ENCODE data around the gene MMP19. TPM values are rescaled to one million over a fixed set of nuclear protein-coding genes. Genes with fewer than 3 reads are reported as not detected.
"Not testable (repeated sequence)": the region's sequence is repeated elsewhere in the genome, so short reads cannot be mapped to it uniquely, and the experiment has no call there.

MMP19 gene
- total RNA-seq, 2 donors from 2014 or later = 5.0 to 7.7 TPM

- peaks cover 0 to 3% of the 10 kb centered on the region in 2 donors for H3K4me1 ChIP-seq
- no peak for DNase-seq (ENCODE audit: low spot score)
- no peak for TF ChIP-seq CTCF (IDR thresholded peaks at IDR 0.05)
- no peak overlapping the region for H3K27ac ChIP-seq
- H3K36me3 ChIP-seq = no peaks in the 10 kb centered on the region
- H3K4me3 ChIP-seq = no peak overlapping the region
- no peaks in the 10 kb centered on the region for H3K9me3 ChIP-seq
- no peaks in the 10 kb centered on the region for H3K27me3 ChIP-seq
These were observed 2.0 kb downstream of the MMP19 start for GRCh38 chr12:55840581-55841351.

DNA sequence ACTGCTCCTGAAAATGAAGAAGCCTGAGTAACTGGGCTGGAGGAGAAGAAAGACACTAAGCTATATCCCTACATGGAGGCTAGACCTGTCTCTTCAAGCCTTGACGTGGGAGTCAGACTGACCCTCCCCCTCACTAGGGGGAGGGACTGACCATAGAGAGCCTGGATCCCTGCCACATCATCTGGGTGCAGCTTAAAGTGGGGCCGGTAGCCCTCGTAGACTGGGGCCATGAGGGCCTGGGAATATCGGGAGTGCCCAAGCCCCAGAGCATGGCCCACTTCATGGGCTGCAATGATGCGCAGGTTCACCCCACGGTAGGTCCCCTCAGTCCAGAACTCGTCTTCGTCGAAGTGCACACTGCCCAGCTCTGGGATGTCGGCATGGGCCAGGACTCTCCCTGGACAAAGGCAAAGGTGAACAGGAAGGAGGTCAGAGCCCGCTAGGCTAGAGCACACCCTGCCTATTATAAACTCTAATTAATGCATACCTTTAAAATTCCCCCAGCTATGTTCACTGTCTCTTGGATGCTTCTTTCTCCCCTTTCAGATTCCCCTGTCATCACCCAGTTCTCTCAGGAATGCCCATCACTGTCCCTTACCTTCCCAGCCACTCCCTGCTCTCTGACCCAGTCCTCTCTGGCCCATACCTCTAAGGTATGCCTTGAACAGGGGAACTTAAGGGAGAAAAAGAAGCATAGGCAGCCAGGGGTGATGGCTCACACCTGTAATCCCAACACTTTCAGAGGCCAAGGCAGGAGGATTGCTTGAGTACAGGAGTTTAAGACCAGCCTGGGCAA is 3.2 kb downstream of the MMP19 start:
- H3K4me3 ChIP-seq = no peak overlapping the region
- H3K27me3 ChIP-seq = no peaks in the 10 kb centered on the region
- no peaks in the 10 kb centered on the region for H3K36me3 ChIP-seq
- DNase-seq (ENCODE audit: low spot score) = no peak
- no peaks in the 10 kb centered on the region for H3K9me3 ChIP-seq
- H3K27ac ChIP-seq = no peak overlapping the region
- H3K4me1 ChIP-seq = no peaks in the 10 kb centered on the region
- no peak for TF ChIP-seq CTCF (IDR thresholded peaks at IDR 0.05)

- H3K27ac ChIP-seq = no peak overlapping the region
- no peaks in the 10 kb centered on the region for H3K36me3 ChIP-seq
- no peak overlapping the region for H3K4me3 ChIP-seq
- no peaks in the 10 kb centered on the region for H3K9me3 ChIP-seq
- no peaks in the 10 kb centered on the region for H3K27me3 ChIP-seq
- DNase-seq (ENCODE audit: low spot score) = no peak
- H3K4me1 ChIP-seq = no peaks in the 10 kb centered on the region
- no peak for TF ChIP-seq CTCF (IDR thresholded peaks at IDR 0.05)
These were observed 4.4 kb downstream of the MMP19 start for GRCh38 chr12:55838361-55838760.

DNA sequence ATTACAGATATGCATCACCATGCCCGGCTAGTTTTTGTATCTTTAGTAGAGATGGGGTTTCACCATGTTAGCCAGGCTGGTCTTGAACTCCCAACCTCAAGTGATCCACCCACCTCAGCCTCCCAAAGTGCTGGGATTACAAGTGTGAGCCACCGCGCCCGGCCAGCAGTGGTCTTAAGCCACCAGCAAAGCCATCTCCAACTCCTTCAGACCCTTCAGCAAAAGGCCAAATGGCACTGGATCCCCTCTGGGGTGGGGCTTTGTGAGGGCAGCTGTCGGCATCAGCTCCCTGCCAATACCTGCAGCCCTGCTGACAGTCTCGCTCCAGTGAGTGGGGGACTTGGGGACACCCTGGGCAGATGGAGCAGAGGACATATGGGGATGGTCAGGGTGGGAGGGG is 8.3 kb downstream of the MMP19 start:
- not testable (repeated sequence) for H3K9me3 ChIP-seq; H3K27me3 ChIP-seq; H3K36me3 ChIP-seq; H3K27ac ChIP-seq; H3K4me3 ChIP-seq; DNase-seq (ENCODE audit: low spot score)
- peaks cover 0 to 24% of the 10 kb centered on the region in 2 donors for H3K4me1 ChIP-seq

DNA sequence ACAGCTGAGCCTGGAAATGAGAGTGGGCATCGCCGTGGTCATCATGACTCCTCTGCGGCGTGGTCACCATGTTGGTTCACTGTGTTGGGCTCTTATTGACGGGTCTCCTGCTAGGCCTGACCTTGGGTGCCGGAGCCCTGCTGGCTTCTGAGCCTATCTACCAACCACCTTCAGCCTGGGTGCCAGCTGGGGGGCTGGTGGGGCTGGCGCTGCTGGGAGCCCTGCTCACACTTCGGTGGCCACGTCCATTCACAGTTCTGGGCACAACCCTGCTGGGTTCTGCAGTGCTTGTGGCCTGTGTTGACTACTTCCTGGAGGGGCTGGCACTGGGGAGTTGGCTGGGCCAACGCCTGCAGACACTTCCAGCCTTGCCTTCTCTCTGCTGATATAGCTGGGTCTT is 9.7 kb downstream of the MMP19 start:
- Histone ChIP-seq H3K4me1 (peaks cover 0 to 34% of the 10 kb centered on the region in 2 donors), H3K36me3 (peaks cover 3% of the 10 kb centered on the region), H3K9me3 (no peaks in the 10 kb centered on the region), H3K27me3 (no peaks in the 10 kb centered on the region), H3K27ac (peak overlapping the region in 1 of 2 donors; percentile 2), H3K4me3 (no peak overlapping the region)
- no peak for DNase-seq (ENCODE audit: low spot score)
- TF ChIP-seq CTCF (IDR thresholded peaks at IDR 0.05) = no peak

- no peak for TF ChIP-seq CTCF (IDR thresholded peaks at IDR 0.05)
- Histone ChIP-seq H3K27me3 (no peaks in the 10 kb centered on the region), H3K4me3 (peak overlapping the region; percentile 75 to 97), H3K27ac (peak overlapping the region; percentile 88 to 94), H3K36me3 (peaks cover 3% of the 10 kb centered on the region), H3K9me3 (no peaks in the 10 kb centered on the region), H3K4me1 (peaks cover 0 to 50% of the 10 kb centered on the region in 2 donors)
- no peak for DNase-seq (ENCODE audit: low spot score)
These were observed 11.3 kb downstream of the MMP19 start for GRCh38 chr12:55831447-55831815.

All from right atrium auricular region (tissue), 2 donors.